Type B pancreatic cell (in vitro differentiated cells): ENCODE results near the gene CASKIN1. TPM values are rescaled to one million over a fixed set of nuclear protein-coding genes. Genes with fewer than 3 reads are reported as not detected.

ENCODE experiments used
- DNase-seq: peaks from one replicate; pipeline ENCODE4 v3.0.0; 2021; ENCODE audit warnings: mixed read lengths; ENCODE audit not compliant: unreplicated experiment; ENCODE audit errors: extremely low spot score
- H3K27ac Mint-ChIP-seq: 2 replicates; pipeline ENCODE4 v1.8.0; 2021; ENCODE audit warnings: mild to moderate bottlenecking, mixed read lengths
- H3K27me3 Mint-ChIP-seq: 2 replicates; pipeline ENCODE4 v1.8.0; 2021; ENCODE audit warnings: mixed read lengths
- H3K36me3 Mint-ChIP-seq: 2 replicates; pipeline ENCODE4 v1.8.0; 2021; ENCODE audit warnings: mixed read lengths
- H3K4me1 Mint-ChIP-seq: one replicate; pipeline ENCODE4 v1.8.0; 2021; ENCODE audit warnings: mixed read lengths; ENCODE audit not compliant: unreplicated experiment
- H3K4me3 Mint-ChIP-seq: 2 replicates; pipeline ENCODE4 v1.8.0; 2021; ENCODE audit warnings: mild to moderate bottlenecking, mixed read lengths
- H3K9me3 Mint-ChIP-seq: 2 replicates; pipeline ENCODE4 v1.8.0; 2021; ENCODE audit warnings: mixed read lengths
- CTCF ChIP-seq: fragments of 200-600 bp; sonication (generic); conservative IDR thresholded peaks from 2 replicates; pipeline ENCODE4 v1.5.0; 2021; ENCODE audit warnings: antibody characterized with exemption, mild to moderate bottlenecking
- total RNA-seq: library from RNA; stranded (reverse); gene quantifications from 2 replicates; pipeline ENCODE4 v1.2.1, GENCODE V29; 2021; ENCODE audit warnings: low replicate concordance

Gene CASKIN1
- total RNA-seq, 1 donor from 2014 or later, result 6.3 TPM

- no peaks in the 10 kb centered on the region for H3K9me3 Mint-ChIP-seq
- no peaks in the 10 kb centered on the region for H3K4me1 Mint-ChIP-seq
- no peak overlapping the region for H3K27ac Mint-ChIP-seq
- DNase-seq, result no peak
- no peaks in the 10 kb centered on the region for H3K27me3 Mint-ChIP-seq
- no peaks in the 10 kb centered on the region for H3K36me3 Mint-ChIP-seq
- TF ChIP-seq CTCF, result no peak
- H3K4me3 Mint-ChIP-seq, result no peak overlapping the region
Measured at GRCh38 chr16:2162676-2163118, 33.7 kb downstream of the CASKIN1 start.

GRCh38 chr16:2161911-2162310 lies 34.5 kb downstream of the CASKIN1 start:
- Mint-ChIP-seq H3K4me1 (peaks cover 6% of the 10 kb centered on the region), H3K27ac (peak overlapping the region; percentile 53), H3K36me3 (no peaks in the 10 kb centered on the region), H3K27me3 (no peaks in the 10 kb centered on the region), H3K9me3 (no peaks in the 10 kb centered on the region), H3K4me3 (no peak overlapping the region)
- TF ChIP-seq CTCF, result no peak
- no peak for DNase-seq

GRCh38 chr16:2160915-2161551 lies 35.4 kb downstream of the CASKIN1 start:
- Mint-ChIP-seq H3K4me3 (no peak overlapping the region), H3K27me3 (no peaks in the 10 kb centered on the region)
- DNase-seq, result no peak

GRCh38 chr16:2159175-2159838 lies 37.1 kb downstream of the CASKIN1 start:
- no peak for TF ChIP-seq CTCF
- DNase-seq, result no peak
- Mint-ChIP-seq H3K27ac (no peak overlapping the region), H3K36me3 (peaks cover 4% of the 10 kb centered on the region), H3K4me3 (peak overlapping the region; percentile 22), H3K27me3 (peaks cover 3% of the 10 kb centered on the region), H3K4me1 (peaks cover 15% of the 10 kb centered on the region), H3K9me3 (no peaks in the 10 kb centered on the region)

More at GRCh38 chr16:2160915-2161551, 35.4 kb downstream of the CASKIN1 start:
- no peaks in the 10 kb centered on the region for H3K9me3 Mint-ChIP-seq
- no peak for TF ChIP-seq CTCF
- H3K4me1 Mint-ChIP-seq, result peaks cover 15% of the 10 kb centered on the region
- H3K27ac Mint-ChIP-seq, result no peak overlapping the region
- H3K36me3 Mint-ChIP-seq, result no peaks in the 10 kb centered on the region

- Mint-ChIP-seq H3K4me1 (peaks cover 18% of the 10 kb centered on the region), H3K36me3 (peaks cover 4% of the 10 kb centered on the region), H3K4me3 (no peak overlapping the region), H3K27ac (no peak overlapping the region), H3K9me3 (no peaks in the 10 kb centered on the region), H3K27me3 (peaks cover 3% of the 10 kb centered on the region)
- no peak for DNase-seq
- no peak for TF ChIP-seq CTCF
Measured at GRCh38 chr16:2158262-2158638, 38.2 kb downstream of the CASKIN1 start.
